GM19395 (cell line): Measurements from ENCODE around the gene MAST2.
"Not testable (repeated sequence)": the region's sequence is repeated elsewhere in the genome, so short reads cannot be mapped to it uniquely, and the experiment has no call there.

ENCODE experiments used
- ATAC-seq: cut with Tn5 transposase; IDR thresholded peaks from one replicate; pipeline ENCODE4 v1.9.1; 2021; ENCODE audit warnings: mild to moderate bottlenecking, moderate library complexity; ENCODE audit not compliant: unreplicated experiment

The MAST2 gene

GRCh38 chr1:45857101-45857700 lies 53.8 kb downstream of the MAST2 start:
- no peak for ATAC-seq

GRCh38 chr1:45857755-45858492 lies 54.5 kb downstream of the MAST2 start:
- ATAC-seq, result not testable (repeated sequence)

DNA sequence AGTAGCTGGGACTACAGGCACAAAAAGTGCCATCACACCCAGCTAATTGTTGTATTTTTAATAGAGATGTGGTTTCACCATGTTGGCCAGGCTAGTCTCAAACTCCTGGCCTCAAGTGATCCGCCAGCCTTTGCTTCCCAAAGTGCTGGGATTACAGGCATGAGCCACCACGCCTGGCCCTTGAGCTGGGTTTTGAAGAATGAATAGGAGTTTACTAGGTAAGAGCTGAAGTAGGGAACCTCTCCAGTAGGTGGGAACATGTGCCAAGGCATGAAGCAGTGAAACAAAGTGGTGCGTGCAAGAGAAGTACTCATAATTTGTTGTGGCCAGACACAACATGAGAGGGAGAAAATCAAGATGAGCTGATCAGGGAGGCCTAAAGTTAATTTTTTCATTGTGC lies 55.8 kb downstream of the MAST2 start:
- ATAC-seq, result no peak

DNA sequence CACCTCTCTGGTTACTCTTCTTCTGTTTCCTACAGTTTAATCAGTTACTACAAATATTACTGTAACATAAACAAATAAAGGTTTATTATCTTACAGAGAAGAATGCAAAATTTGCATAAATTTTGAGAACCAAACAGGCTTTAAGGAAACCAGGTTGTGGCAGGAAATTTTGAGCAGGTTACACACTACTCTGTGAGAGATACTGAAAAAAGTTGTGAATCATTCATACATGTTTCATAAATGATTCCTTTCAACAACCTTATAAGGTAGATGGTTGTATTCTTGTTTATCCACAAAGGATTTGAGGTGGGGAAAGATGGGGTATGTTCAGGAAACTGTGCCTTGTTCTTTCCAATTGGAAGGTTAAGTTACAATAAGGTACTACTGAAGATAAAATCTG lies 58.6 kb downstream of the MAST2 start:
- ATAC-seq, result no peak

DNA sequence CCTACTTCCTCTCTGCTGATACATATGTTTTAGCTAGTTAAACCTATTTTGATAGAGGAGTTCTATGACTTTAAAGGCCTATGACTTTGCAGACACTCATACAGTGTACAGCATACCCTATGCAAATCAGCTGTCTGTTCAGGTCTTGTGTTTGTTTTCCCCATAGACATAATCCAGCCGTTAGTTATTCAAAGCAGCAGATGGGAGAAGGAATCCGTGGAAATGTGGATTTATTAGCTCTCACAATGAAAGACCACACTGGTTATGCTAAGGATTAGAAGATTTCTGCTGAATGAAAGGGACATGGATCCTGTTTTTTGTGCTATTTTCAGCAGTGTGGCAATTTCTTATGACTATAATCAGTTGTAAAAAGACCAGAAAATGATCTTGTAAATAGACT lies 59.8 kb downstream of the MAST2 start:
- no peak for ATAC-seq

- ATAC-seq, result no peak
Observed at GRCh38 chr1:45864167-45865106, 61.0 kb downstream of the MAST2 start.

DNA sequence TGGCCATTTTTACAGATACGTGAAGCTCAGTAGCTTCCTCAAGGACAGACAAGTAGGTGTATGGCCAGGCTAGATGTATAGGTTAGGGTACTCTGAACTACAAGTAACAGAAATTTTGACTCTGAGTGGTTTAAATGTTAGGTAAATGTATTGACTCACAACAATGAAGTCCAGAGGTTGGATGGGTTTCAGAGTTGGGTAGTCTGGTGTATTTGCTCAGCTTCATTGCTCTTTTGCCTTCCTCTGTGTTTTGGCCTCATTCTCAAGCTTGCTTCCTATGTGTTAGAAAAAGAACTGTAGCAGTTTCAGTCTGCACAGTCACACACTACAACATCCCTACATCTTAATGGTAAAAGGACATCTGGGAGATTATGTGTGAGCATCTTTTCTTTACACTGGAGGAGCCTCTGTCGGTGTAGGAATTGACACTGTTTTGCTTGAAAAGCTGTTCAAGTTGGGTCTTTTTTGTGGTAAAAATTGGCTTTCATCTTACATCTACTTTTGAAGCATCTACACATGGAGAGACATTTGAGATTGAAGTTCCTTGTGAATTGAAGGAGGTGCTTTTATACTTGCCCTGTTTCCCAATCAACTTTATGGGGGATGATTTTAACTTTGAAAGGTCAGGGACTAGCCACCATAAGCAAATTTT lies 64.4 kb downstream of the MAST2 start:
- no peak for ATAC-seq

- ATAC-seq, result no peak
Observed at GRCh38 chr1:45868861-45869260, 65.4 kb downstream of the MAST2 start.

- ATAC-seq, result no peak
Observed at GRCh38 chr1:45870500-45870899, 67.1 kb downstream of the MAST2 start.

- ATAC-seq, result not testable (repeated sequence)
Observed at GRCh38 chr1:45872173-45872801, 68.9 kb downstream of the MAST2 start.

GRCh38 chr1:45876000-45876617 lies 72.7 kb downstream of the MAST2 start:
- no peak for ATAC-seq

DNA sequence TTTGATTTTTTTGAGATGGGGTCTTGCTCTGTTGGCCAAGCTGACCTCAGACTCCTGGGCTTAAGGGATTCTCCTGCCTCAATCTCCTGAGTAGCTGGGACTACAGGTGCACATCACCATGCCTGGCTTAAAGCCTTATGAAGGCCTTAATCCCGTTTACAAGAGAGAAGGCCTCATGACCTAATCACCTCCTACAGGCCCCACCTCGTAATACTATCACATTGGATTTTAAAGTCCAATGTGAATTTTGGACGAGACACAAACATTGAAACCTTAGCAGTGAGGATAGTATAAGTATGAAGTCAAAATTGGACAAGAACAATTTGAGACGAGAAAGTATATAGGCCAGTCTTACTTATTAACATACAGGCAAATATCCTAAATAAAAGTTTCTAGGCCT lies 73.9 kb downstream of the MAST2 start:
- no peak for ATAC-seq

DNA sequence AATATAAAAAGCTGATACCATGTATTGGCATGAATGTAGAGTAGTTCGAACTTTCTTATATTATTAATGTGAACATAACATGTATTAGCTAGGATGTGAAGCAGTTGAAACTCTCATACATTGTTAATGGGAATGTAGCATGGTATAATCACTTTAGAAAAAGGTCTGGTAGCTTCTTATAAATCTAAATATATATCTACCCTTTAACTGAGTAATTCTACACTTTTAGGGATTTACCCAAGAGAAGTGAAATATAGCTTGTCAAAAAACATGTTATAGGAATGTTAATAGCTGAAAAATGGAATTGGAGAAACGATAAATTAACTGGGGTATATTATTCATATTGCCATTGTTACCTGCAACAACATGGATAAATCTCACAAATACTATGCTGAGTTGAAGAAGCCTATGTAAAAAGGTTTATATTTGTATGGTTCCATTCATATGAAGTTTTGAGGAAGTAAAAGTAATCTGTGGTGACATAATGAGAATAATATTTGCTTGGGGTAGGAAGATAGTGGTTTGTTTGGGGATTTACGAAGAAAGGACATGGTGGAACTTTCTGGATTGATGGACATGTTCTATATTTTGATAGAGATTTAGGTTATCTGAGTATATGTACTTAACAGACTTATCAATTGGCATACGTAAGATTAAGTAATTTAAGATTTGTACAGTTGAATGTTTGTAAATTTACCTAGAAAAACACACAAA lies 76.6 kb downstream of the MAST2 start:
- ATAC-seq, result no peak

DNA sequence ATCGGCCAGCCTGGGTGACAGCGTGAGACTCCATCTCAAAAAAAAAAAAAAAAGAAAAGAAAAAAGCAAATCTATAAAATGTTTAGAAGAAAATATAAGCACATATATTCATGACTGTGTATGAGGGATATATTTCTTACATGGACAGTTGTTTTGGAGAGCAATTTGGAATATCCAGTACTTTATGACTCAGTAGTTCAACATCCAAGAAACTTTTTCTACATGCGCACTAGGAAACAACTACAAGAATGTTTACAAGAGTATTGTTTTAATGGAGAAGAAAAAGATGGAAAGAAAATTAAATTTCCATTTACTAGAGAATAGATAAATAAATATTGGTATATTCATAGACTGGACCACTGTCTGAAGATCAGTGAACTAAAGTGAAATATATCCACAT lies 77.5 kb downstream of the MAST2 start:
- no peak for ATAC-seq

DNA sequence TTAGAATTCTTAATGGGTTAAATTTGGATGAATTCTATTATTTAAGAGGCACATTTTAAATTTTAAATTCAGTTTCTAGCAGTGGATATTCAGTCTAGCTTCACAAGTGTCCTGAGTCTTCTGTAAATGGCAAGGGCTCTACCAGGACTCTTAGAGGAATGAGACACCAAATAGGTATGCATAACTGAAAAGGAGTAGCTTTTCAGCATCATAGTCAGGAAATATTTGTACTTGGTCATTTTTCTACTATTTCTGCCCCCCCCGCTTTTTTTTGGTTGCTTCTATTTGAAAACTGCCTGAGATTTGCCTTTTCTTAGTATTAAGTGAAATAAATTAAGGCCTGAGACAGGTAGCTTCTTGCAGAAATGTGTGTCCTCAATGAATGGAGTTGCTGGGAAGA lies 80.2 kb downstream of the MAST2 start:
- no peak for ATAC-seq

DNA sequence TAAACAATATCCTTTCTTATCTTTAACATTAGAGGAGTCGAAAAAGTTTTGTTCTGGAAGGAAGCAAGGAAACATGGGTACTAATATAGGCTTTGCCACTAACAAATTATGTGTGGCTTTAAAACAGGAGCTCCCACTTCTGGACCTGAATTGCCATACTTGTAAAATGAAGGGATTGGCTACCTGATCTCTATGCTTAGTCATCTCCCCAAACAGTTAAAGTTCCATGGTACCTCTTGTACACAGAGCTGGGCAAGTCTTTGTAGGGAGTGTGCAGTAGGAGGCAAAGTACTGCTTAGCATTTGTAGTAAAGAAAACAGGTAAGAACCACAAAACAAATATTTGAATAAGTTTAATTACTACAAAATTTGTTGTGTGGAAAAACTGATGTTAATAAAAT lies 81.3 kb downstream of the MAST2 start:
- no peak for ATAC-seq

- ATAC-seq, result no peak
Observed at GRCh38 chr1:45886229-45886628, 82.8 kb downstream of the MAST2 start.

DNA sequence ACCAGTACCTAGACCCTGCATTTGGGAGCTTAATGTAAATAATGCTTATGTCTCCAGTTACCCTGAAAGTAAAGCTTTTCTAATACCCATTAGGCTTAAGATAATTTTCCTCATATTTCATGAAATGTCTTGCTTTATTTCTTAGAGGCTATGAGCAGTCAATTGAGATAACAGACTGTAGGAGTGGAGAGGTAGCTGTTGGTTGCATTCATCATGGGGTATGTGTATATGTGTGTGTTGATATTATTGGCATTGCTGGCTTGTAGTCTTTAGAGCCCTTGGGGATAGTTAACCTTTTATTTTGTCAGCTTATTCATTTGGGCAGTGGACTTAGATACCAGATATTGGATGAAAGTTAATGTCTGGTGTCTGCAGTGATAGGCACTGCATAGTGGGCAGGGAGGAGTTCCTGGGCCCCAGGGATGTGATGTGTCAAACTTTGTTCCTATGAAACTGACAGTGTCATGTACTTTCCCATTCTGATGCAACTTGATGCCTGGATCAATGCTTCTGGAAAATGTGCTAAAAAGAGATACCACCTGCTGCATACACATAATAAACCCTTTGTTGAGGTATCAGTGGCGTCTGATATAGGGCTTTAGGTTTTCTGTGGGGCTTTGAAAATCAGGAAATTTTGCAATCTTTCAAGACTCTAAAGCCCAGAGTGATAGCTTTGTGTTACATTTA lies 83.9 kb downstream of the MAST2 start:
- ATAC-seq, result no peak

GRCh38 chr1:45890078-45890477 lies 86.7 kb downstream of the MAST2 start:
- ATAC-seq, result no peak
